Activated naive CD8-positive, alpha-beta T cell treated with anti-CD3 and anti-CD28 coated beads for 36 hours (primary cell): ENCODE data around the gene EFNA5. TPM values are rescaled to one million over a fixed set of nuclear protein-coding genes. Genes with fewer than 3 reads are reported as not detected.

Experiments
- DNase-seq: peaks from one replicate; pipeline ENCODE4 v3.0.0; 2021
- H3K27ac Mint-ChIP-seq: one replicate; pipeline ENCODE4 v1.8.0; 2022; ENCODE audit warnings: mild to moderate bottlenecking, moderate library complexity, mixed read lengths
- H3K27me3 Mint-ChIP-seq: one replicate; pipeline ENCODE4 v1.8.0; 2022; ENCODE audit warnings: mild to moderate bottlenecking, mixed read lengths
- H3K36me3 Mint-ChIP-seq: one replicate; pipeline ENCODE4 v1.8.0; 2021; ENCODE audit warnings: mild to moderate bottlenecking, mixed read lengths
- H3K4me1 Mint-ChIP-seq: one replicate; pipeline ENCODE4 v1.8.0; 2021; ENCODE audit warnings: mixed read lengths
- H3K4me3 Mint-ChIP-seq: one replicate; pipeline ENCODE4 v1.8.0; 2022; ENCODE audit warnings: mild to moderate bottlenecking, moderate library complexity, mixed read lengths
- H3K9me3 Mint-ChIP-seq: one replicate; pipeline ENCODE4 v1.8.0; 2022; ENCODE audit warnings: mixed read lengths
- total RNA-seq, 2 experiments: library from RNA; stranded (reverse); gene quantifications; one replicate each; pipeline ENCODE4 v1.2.3, GENCODE V29; 2021

Gene EFNA5
- total RNA-seq, 2 experiments from 2014 or later: not detected

DNA sequence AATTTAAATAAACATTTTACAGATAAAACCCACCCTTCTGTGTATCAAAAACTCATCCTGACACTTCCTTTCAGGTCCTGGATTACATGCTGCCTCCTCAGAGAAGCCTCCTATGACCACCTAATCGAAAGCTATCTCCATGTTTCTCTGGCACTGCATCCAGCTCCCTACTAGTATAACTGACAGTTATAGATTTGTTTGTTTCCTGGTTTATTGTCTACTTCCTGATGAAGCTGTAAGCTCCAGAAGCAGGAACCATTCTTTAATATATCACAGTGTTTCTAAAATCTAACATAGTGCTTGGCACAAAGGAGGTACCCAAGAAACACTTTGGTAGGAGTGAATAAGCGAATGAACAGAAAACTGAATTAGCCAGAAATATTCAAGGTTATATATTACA, 270.4 kb downstream of the EFNA5 start:
- Mint-ChIP-seq H3K27ac (no peak overlapping the region), H3K4me3 (no peak overlapping the region), H3K9me3 (no peaks in the 10 kb centered on the region), H3K4me1 (peaks cover 10% of the 10 kb centered on the region), H3K27me3 (peaks cover 13% of the 10 kb centered on the region), H3K36me3 (no peaks in the 10 kb centered on the region)
- no peak for DNase-seq

DNA sequence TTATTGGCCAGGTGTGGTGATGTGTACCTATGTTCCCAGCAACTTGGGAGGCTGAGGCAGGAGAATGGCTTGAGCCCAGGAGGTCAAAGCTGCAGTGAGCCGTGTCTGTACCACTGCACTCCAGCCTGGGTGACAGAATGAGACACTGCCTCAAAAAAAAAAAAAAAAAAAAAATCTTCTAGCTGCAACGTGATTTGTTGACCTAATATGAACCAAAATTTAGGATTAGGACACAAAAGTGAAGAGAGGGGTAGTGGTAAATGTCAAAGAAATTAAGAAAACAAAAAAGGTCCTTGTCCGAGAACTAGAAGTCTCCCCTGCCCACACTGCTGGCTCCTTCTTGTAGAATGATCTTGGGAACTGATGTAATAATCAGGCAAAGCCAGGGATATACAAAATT, 272.0 kb downstream of the EFNA5 start:
- DNase-seq: no peak
- Mint-ChIP-seq H3K9me3 (no peaks in the 10 kb centered on the region), H3K4me3 (no peak overlapping the region), H3K4me1 (peaks cover 10% of the 10 kb centered on the region), H3K27ac (no peak overlapping the region), H3K27me3 (peaks cover 13% of the 10 kb centered on the region), H3K36me3 (no peaks in the 10 kb centered on the region)

- Mint-ChIP-seq H3K27me3 (peaks cover 13% of the 10 kb centered on the region), H3K9me3 (no peaks in the 10 kb centered on the region), H3K27ac (no peak overlapping the region), H3K36me3 (no peaks in the 10 kb centered on the region), H3K4me3 (no peak overlapping the region), H3K4me1 (peaks cover 2% of the 10 kb centered on the region)
- no peak for DNase-seq
Observed at GRCh38 chr5:107396351-107396690, 274.4 kb downstream of the EFNA5 start.

- Mint-ChIP-seq H3K4me3 (no peak overlapping the region), H3K4me1 (no peaks in the 10 kb centered on the region), H3K9me3 (no peaks in the 10 kb centered on the region), H3K27me3 (peaks cover 13% of the 10 kb centered on the region), H3K36me3 (no peaks in the 10 kb centered on the region), H3K27ac (no peak overlapping the region)
- DNase-seq: no peak
Observed at GRCh38 chr5:107395632-107396350, 274.9 kb downstream of the EFNA5 start.

GRCh38 chr5:107393851-107394250, 276.9 kb downstream of the EFNA5 start:
- Mint-ChIP-seq H3K9me3 (no peaks in the 10 kb centered on the region), H3K27ac (no peak overlapping the region), H3K4me3 (no peak overlapping the region), H3K36me3 (no peaks in the 10 kb centered on the region), H3K4me1 (peaks cover 6% of the 10 kb centered on the region), H3K27me3 (peaks cover 10% of the 10 kb centered on the region)
- no peak for DNase-seq

DNA sequence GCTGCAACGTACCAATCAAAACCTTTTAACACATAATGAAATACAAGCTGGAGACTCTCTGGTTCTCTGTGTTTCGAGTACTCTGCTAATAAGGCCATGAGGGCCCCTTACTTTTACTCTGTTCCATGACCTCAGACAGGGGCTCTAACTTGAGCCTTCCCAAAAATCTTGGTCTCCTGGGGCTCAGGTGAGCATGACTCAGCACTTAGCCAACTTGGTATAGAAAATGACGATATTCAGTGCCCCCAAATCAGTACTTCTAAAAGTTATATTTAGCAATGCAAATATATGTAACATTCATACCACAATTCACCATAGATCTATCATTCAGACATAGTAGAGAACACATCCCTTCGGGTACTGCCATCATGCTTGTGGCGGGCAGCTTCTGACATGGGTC, 278.9 kb downstream of the EFNA5 start:
- no peak for DNase-seq
- H3K36me3 Mint-ChIP-seq: no peaks in the 10 kb centered on the region
- H3K4me1 Mint-ChIP-seq: peaks cover 20% of the 10 kb centered on the region
- H3K9me3 Mint-ChIP-seq: no peaks in the 10 kb centered on the region
- H3K27ac Mint-ChIP-seq: no peak overlapping the region
- peaks cover 3% of the 10 kb centered on the region for H3K27me3 Mint-ChIP-seq
- H3K4me3 Mint-ChIP-seq: no peak overlapping the region

DNA sequence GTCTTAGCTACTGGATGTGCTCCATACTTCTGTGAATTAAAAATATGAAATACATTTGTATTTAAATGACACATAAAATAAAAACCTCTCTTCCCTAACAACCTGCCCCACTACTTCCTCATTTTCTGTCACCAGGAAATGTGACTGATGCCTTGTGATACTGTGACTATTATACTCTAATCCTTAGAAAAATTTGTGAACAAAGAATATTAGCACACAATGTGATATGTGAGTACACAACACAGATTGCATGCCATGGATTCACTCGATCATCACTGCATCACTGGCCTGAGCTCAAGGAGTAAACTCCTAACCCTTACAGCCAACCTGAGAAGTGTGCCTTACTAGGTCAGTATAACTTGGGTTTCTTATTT, 281.0 kb downstream of the EFNA5 start:
- no peak for DNase-seq
- H3K27ac Mint-ChIP-seq: no peak overlapping the region
- no peaks in the 10 kb centered on the region for H3K27me3 Mint-ChIP-seq
- H3K36me3 Mint-ChIP-seq: no peaks in the 10 kb centered on the region
- H3K9me3 Mint-ChIP-seq: no peaks in the 10 kb centered on the region
- no peak overlapping the region for H3K4me3 Mint-ChIP-seq
- peaks cover 20% of the 10 kb centered on the region for H3K4me1 Mint-ChIP-seq

DNA sequence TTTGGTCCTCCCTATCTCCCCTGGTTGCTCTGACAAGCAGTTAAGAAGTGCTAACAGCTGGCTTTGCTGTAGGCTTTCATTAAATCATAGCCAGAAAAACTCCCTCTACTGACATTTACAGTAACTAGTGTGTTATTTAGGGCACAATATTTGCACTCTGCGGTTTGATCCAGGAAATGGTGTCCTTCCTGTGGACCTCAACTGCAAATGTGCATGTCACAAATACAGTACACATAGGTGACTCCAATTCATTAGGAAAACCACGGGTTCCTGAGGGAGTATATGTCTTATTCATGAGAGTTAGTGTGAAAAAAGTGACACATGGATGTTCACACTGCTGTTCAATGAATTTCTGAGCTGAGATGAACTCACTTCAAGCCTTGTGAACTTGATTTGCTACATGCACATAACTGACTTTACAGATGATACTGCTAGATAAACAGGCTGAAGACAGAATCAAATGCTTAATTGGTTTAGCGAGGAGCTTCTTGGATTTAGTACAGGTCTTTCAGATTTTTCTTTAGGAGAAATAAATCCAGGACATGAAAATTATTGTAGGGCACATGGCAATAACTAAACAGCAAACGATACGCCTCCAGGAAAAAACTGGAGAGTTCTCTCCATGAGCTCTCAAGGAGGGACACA, 281.5 kb downstream of the EFNA5 start:
- Mint-ChIP-seq H3K27ac (peak overlapping the region; percentile 43), H3K9me3 (no peaks in the 10 kb centered on the region), H3K27me3 (no peaks in the 10 kb centered on the region), H3K36me3 (no peaks in the 10 kb centered on the region), H3K4me1 (peaks cover 20% of the 10 kb centered on the region), H3K4me3 (no peak overlapping the region)
- DNase-seq: peak; percentile 4

- Mint-ChIP-seq H3K27ac (peak overlapping the region; percentile 31), H3K9me3 (no peaks in the 10 kb centered on the region), H3K4me1 (peaks cover 20% of the 10 kb centered on the region), H3K36me3 (no peaks in the 10 kb centered on the region), H3K4me3 (no peak overlapping the region), H3K27me3 (no peaks in the 10 kb centered on the region)
- no peak for DNase-seq
Observed at GRCh38 chr5:107388141-107388861, 282.4 kb downstream of the EFNA5 start.

DNA sequence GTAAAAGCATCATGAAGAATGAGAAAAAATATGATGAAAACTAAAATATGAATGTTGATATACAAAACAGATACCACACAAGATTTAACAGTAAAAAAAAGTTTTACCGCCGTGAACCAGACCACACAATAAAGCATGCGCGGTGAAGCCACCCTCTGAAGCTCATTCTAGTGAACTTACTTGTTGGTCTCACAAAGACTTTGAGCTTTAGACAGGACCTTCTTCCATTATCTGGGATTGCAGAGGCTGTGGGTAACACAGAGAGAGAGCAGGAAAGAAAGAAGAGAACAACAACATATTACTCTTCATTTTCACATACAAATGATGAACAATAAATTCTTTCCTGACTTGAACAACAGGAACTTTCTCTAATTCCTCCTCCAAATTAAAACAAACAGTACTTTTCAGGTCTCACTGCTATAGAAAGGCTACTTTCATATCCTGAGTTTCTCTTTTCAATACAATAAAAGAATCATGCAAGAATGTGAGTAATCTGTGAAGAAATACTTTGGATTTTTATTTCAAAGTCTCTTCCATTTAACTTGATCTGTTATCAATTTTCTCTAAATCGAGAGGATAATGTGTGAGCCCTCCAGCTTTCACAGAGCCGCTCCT, 283.1 kb downstream of the EFNA5 start:
- no peaks in the 10 kb centered on the region for H3K9me3 Mint-ChIP-seq
- no peaks in the 10 kb centered on the region for H3K27me3 Mint-ChIP-seq
- DNase-seq: no peak
- peak overlapping the region; percentile 31 for H3K27ac Mint-ChIP-seq
- H3K4me1 Mint-ChIP-seq: peaks cover 20% of the 10 kb centered on the region
- H3K36me3 Mint-ChIP-seq: no peaks in the 10 kb centered on the region
- H3K4me3 Mint-ChIP-seq: no peak overlapping the region

- no peak for DNase-seq
- no peaks in the 10 kb centered on the region for H3K9me3 Mint-ChIP-seq
- no peak overlapping the region for H3K4me3 Mint-ChIP-seq
- no peaks in the 10 kb centered on the region for H3K27me3 Mint-ChIP-seq
- peaks cover 20% of the 10 kb centered on the region for H3K4me1 Mint-ChIP-seq
- no peaks in the 10 kb centered on the region for H3K36me3 Mint-ChIP-seq
- no peak overlapping the region for H3K27ac Mint-ChIP-seq
Observed at GRCh38 chr5:107385708-107386107, 285.0 kb downstream of the EFNA5 start.

DNA sequence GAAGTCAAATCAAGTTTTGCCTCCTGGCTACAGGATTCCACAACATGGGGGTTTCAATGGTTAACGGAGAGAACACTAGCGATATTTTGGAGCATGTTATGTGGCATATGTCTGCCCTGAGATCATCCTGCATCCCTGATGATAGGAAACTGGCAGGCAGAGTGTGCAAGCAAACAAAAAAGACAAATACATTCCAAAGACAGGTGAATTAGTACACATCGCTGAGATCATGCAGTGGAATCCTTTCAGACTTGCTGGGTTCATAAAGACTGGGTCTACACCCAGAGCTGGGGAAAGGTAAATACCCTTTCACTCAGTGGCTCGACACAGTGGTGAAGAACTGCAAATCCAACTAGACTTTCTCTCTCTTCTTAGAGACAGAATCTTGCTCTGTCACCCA, 286.5 kb downstream of the EFNA5 start:
- Mint-ChIP-seq H3K4me3 (no peak overlapping the region), H3K9me3 (no peaks in the 10 kb centered on the region), H3K27me3 (no peaks in the 10 kb centered on the region), H3K27ac (no peak overlapping the region), H3K36me3 (no peaks in the 10 kb centered on the region), H3K4me1 (peaks cover 18% of the 10 kb centered on the region)
- DNase-seq: no peak

- no peaks in the 10 kb centered on the region for H3K27me3 Mint-ChIP-seq
- no peak overlapping the region for H3K4me3 Mint-ChIP-seq
- H3K36me3 Mint-ChIP-seq: no peaks in the 10 kb centered on the region
- peaks cover 10% of the 10 kb centered on the region for H3K4me1 Mint-ChIP-seq
- H3K27ac Mint-ChIP-seq: no peak overlapping the region
- DNase-seq: no peak
- no peaks in the 10 kb centered on the region for H3K9me3 Mint-ChIP-seq
Observed at GRCh38 chr5:107383414-107383813, 287.3 kb downstream of the EFNA5 start.

DNA sequence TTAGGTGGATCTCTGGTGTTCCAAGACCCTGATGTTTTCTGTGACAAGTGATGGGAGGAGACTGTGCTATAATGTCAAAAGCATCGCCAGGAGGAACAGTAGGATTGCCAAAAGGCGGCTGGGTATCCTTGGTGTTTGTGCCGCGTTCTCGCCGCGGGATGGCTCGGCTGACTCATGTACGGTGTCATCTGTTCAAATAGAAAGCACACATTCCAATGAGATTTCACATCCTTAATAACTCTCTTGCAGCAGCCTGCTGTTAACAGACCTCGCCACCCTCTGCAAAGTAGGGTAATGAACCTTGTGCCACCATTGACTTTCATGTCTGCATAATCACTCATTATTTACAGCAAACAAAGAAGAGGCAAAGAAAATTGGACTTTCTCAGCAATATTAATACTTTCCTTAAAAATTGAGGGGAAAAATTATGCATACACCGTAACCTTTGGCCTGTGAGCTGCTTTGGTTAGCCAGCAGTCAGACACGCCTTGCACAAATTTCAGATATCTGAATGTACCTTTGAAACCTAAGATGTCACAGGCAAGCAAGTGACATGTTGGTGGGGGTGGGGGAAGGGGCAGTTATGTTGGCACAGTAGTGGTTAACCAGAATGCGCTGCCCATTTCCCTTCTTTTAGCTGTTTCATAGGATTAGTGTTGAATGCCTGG, 289.4 kb downstream of the EFNA5 start:
- H3K4me1 Mint-ChIP-seq: no peaks in the 10 kb centered on the region
- no peak overlapping the region for H3K27ac Mint-ChIP-seq
- H3K36me3 Mint-ChIP-seq: no peaks in the 10 kb centered on the region
- no peak for DNase-seq
- H3K27me3 Mint-ChIP-seq: no peaks in the 10 kb centered on the region
- no peaks in the 10 kb centered on the region for H3K9me3 Mint-ChIP-seq
- H3K4me3 Mint-ChIP-seq: no peak overlapping the region

DNA sequence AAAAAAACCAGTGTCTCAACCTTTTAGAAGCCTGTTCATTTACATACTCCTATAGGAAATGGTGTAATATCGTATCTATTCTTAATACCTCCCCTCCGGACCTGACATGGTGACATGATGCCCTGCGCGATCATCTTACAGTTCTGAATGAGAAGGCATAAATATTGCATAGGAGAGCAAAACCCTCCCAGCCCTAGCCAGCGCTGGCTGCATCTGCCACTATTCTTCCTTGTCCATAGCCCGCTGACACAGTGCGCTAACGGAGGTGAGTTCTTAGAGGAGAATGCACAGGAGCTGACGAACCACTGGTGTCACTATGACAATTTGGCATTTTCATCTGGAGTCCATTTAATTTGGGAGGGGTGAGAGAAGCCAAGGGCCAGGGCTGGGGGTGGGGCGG, 290.1 kb downstream of the EFNA5 start:
- H3K4me1 Mint-ChIP-seq: no peaks in the 10 kb centered on the region
- no peaks in the 10 kb centered on the region for H3K9me3 Mint-ChIP-seq
- H3K4me3 Mint-ChIP-seq: no peak overlapping the region
- DNase-seq: no peak
- H3K27ac Mint-ChIP-seq: no peak overlapping the region
- H3K36me3 Mint-ChIP-seq: no peaks in the 10 kb centered on the region
- no peaks in the 10 kb centered on the region for H3K27me3 Mint-ChIP-seq
